Lower lobe of right lung (tissue), 2 donors: ENCODE results near the gene OR52N1. TPM values are rescaled to one million over a fixed set of nuclear protein-coding genes. Genes with fewer than 3 reads are reported as not detected.

Experiments
- ATAC-seq, 2 donors: fragments of 200-7000 bp; cut with Tn5 transposase; one replicate each; pipeline ENCODE4 v1.9.1; 2020 to 2022; ENCODE audit warnings: mild to moderate bottlenecking in 2 of 2, moderate library complexity in 2 of 2
- DNase-seq: peaks from one replicate; pipeline ENCODE4 v3.0.0-alpha.2; 2020
- H3K27ac ChIP-seq: fragments of 200-600 bp; one replicate; pipeline ENCODE4 v1.8.0; 2022
- H3K27me3 ChIP-seq: fragments of 200-600 bp; one replicate; pipeline ENCODE4 v1.8.0; 2022; ENCODE audit warnings: low read depth
- H3K36me3 ChIP-seq: fragments of 200-600 bp; one replicate; pipeline ENCODE4 v1.8.0; 2022; ENCODE audit warnings: mild to moderate bottlenecking
- H3K4me1 ChIP-seq: fragments of 200-600 bp; one replicate; pipeline ENCODE4 v1.8.0; 2022
- H3K4me3 ChIP-seq: fragments of 200-600 bp; one replicate; pipeline ENCODE4 v1.8.0; 2022; ENCODE audit warnings: mild to moderate bottlenecking
- H3K9me3 ChIP-seq: fragments of 200-600 bp; one replicate; pipeline ENCODE4 v1.8.0; 2022
- intact Hi-C: fragments of 100-400 bp; cut with DNase I; formaldehyde crosslinking; loops from one replicate; pipeline ENCODE4 v1.11.0; 2022
- total RNA-seq: library from RNA; stranded (reverse); fragmentation: NEBNext Ultra II Directional; extraction: Animal tissue kit (Norgen Biotek cat#: 25700); gene quantifications from one replicate; pipeline ENCODE4 v1.2.1, GENCODE V29; 2021
- TF ChIP-seq, protein P1 (sequence below): fragments of 200-600 bp; IDR thresholded peaks from one replicate; pipeline ENCODE4 v1.8.0; 2022; ENCODE audit warnings: antibody characterized with exemption, mild to moderate bottlenecking
- donor health status: DM: no; HTN: yes; CAD: no; lungs with severe emphysema.

Gene OR52N1
- total RNA-seq, 1 donor from 2014 or later: not detected

DNA sequence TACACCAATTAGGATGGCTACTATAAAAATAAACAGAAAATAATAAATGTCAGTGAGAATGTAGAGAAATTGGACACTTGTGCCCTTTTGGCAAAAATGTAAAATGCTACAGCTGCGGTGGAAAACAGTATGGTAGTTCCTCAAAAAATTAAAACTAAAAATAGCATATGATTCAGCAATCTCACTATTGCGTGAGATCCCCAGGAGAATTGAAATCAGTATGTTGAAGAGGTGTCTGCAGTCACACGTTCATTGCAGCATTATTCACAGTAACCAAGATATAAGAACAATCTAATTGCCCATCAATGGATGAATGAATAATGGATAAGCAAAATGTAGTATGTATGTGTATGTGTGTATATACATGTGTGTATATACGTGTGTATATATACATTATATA is 24.5 kb upstream of the OR52N1 start:
- no peak overlapping the region for H3K4me3 ChIP-seq
- TF ChIP-seq, protein P1, sequence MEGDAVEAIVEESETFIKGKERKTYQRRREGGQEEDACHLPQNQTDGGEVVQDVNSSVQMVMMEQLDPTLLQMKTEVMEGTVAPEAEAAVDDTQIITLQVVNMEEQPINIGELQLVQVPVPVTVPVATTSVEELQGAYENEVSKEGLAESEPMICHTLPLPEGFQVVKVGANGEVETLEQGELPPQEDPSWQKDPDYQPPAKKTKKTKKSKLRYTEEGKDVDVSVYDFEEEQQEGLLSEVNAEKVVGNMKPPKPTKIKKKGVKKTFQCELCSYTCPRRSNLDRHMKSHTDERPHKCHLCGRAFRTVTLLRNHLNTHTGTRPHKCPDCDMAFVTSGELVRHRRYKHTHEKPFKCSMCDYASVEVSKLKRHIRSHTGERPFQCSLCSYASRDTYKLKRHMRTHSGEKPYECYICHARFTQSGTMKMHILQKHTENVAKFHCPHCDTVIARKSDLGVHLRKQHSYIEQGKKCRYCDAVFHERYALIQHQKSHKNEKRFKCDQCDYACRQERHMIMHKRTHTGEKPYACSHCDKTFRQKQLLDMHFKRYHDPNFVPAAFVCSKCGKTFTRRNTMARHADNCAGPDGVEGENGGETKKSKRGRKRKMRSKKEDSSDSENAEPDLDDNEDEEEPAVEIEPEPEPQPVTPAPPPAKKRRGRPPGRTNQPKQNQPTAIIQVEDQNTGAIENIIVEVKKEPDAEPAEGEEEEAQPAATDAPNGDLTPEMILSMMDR: no peak
- no peaks in the 10 kb centered on the region for H3K9me3 ChIP-seq
- no peak overlapping the region for H3K27ac ChIP-seq
- intact Hi-C loops: no loop called here
- DNase-seq (no peak), ATAC-seq (peak in 1 of 2 donors; percentile 57)
- H3K36me3 ChIP-seq: no peaks in the 10 kb centered on the region
- H3K27me3 ChIP-seq: no peaks in the 10 kb centered on the region
- H3K4me1 ChIP-seq: no peaks in the 10 kb centered on the region

DNA sequence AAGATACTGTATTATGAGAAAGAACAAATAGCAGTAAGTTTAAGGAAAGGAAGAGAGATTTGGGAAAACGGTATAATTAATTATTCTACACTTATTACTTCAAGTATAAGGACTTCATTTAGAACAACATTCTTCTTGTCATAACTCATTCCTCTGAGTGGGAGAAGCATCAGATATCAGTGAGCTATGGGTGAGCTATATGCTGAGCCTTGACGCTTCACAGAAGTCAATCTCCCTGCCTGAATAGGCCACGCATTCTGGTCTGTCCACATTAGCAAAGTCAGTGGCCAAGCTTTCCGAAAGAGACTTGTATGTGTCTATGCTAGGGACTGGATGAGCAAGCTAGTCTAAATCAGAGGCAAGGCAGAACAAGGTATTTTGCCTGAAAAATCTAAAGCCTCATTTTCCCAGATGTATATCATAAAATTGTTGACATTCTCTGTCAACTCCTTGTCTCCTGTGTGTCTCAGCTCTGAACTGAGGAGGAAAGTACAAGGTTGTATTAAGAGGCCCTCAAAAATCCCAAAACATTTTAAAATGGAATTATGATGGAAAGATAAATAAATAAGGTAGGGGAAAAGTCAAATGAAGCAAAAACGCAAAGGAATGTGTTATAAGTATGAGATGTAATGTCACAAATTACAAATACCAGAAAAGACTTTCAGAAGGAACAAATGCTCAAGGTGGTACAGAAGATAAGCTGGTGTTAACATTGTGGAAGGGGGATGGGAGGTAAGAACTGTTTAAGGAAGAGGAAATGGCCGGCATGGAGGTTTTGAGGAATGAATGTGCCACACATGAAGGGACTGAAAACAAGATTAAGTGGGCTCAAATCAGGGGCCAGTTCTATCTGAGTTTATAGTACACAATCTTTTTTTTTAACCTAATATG is 19.1 kb upstream of the OR52N1 start:
- H3K4me3 ChIP-seq: no peak overlapping the region
- intact Hi-C loops: loop anchor here (10.0 kb wide), 1 partner anchor 335 kb away; no protein-coding TSS in a partner anchor

DNA sequence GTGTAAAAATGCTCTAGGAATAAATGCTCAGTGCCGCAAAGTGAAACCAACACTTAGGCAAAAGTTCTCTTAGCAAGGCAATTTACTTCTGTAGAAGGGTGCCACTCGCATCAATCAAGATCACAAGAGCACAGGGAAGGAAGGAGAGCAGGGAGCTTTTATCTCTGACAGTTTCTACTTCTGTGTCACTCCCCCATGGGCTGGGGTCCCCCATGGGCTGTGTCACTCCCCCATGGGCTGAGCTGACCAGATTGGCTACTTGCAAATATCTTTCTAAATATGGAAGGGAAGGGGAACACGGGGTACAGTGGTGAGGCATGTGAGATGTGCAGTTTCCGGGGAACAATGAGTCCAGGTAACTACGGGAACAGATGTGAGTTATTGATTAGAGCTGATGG is 18.1 kb upstream of the OR52N1 start:
- no peak for DNase-seq

More for the DNA sequence above, 19.1 kb upstream of the OR52N1 start:
- TF ChIP-seq, protein P1: no peak
- H3K36me3 ChIP-seq: no peaks in the 10 kb centered on the region
- DNase-seq (no peak), ATAC-seq (no peak)
- peaks cover 11% of the 10 kb centered on the region for H3K4me1 ChIP-seq
- no peaks in the 10 kb centered on the region for H3K27me3 ChIP-seq
- no peak overlapping the region for H3K27ac ChIP-seq
- no peaks in the 10 kb centered on the region for H3K9me3 ChIP-seq

DNA sequence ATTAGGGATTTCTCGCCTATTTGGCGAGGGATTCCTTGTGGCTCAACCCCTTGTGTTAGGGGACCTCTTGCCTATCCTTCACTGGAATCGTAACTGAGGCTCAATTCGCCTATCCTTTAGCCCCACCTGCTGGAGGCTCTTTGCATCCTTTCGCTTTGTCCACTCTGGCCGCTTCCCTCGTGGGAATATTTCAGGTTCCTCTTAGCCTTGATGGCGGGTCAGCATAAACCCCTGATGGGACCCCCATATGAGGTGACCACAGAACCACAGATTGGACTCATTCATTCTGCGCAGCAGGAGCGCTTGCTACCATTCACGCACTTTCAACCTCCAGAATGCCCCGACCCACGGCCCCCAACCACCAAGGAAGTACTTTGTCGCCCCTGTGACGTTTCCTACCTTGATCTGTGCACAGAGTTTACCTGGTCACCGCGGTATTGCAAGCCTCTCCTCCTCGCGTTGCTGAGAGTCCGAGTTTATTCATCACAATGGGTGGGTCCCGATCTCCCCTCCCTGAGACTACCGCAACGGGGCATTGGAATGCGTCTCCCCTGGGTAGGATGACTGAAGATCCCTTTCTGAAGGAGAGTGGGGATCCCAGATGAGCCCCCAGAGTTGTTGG is 17.5 kb upstream of the OR52N1 start, which contains the start of gene OR52N2:
Gene OR52N2 (plus strand): TSS at position 425 of the 622 bp plus-strand sequence. CDS start 11,412 bp downstream, outside the sequence.
- DNase-seq (peak; percentile 59), ATAC-seq (peak; percentile 95 to 97)
- no peaks in the 10 kb centered on the region for H3K27me3 ChIP-seq
- H3K36me3 ChIP-seq: no peaks in the 10 kb centered on the region
- peak within 1 kb of the TSS; percentile 56 for H3K4me3 ChIP-seq
- H3K9me3 ChIP-seq: no peaks in the 10 kb centered on the region
- TF ChIP-seq, protein P1: peak; percentile 83
- intact Hi-C loops: loop anchor here (10.0 kb wide), 1 partner anchor 334 kb away; no protein-coding TSS in a partner anchor
- peaks cover 11% of the 10 kb centered on the region for H3K4me1 ChIP-seq
- H3K27ac ChIP-seq: no peak within 1 kb of the TSS

More for the DNA sequence above, 18.1 kb upstream of the OR52N1 start:
- intact Hi-C loops: loop anchor here (10.0 kb wide), 1 partner anchor 334 kb away; no protein-coding TSS in a partner anchor
- TF ChIP-seq, protein P1: no peak
- Histone ChIP-seq H3K27me3 (no peaks in the 10 kb centered on the region), H3K36me3 (no peaks in the 10 kb centered on the region), H3K27ac (no peak overlapping the region), H3K4me3 (peak overlapping the region; percentile 56), H3K9me3 (no peaks in the 10 kb centered on the region), H3K4me1 (peaks cover 11% of the 10 kb centered on the region)
- ATAC-seq: peak; percentile 17 to 54

DNA sequence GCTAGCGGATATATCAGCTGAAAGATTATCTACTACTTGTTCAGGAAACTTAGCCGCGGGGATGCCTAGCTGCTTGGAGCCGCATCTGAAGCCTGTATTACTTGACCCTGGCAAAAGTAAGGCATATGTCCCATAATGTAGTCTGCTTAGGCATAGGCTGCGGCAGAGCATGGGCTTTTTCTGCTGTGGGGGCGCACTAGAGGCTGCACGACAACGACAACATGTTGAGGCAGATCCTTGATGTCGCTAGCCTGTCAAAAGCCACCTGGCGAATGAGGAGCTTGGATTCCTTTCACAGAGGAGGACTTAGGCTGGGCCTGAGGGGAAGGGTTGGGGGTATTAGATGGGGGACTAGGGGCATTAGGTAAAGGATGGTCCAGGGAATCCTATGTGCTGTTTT is 16.5 kb upstream of the OR52N1 start:
- intact Hi-C loops: loop anchor here (10.0 kb wide), 1 partner anchor 333 kb away; no protein-coding TSS in a partner anchor
- TF ChIP-seq, protein P1: no peak
- no peaks in the 10 kb centered on the region for H3K27me3 ChIP-seq
- DNase-seq (no peak), ATAC-seq (peak in 1 of 2 donors; percentile 14)
- no peak overlapping the region for H3K4me3 ChIP-seq
- peaks cover 11% of the 10 kb centered on the region for H3K4me1 ChIP-seq
- H3K27ac ChIP-seq: no peak overlapping the region
- no peaks in the 10 kb centered on the region for H3K9me3 ChIP-seq
- no peaks in the 10 kb centered on the region for H3K36me3 ChIP-seq
